ENCODE data around the gene PAK1. TPM values are rescaled to one million over a fixed set of nuclear protein-coding genes. Genes with fewer than 3 reads are reported as not detected.

Gene PAK1
- polyA plus RNA-seq, 3 donors, result 10.3 to 12.6 (median 11.2) TPM

DNA sequence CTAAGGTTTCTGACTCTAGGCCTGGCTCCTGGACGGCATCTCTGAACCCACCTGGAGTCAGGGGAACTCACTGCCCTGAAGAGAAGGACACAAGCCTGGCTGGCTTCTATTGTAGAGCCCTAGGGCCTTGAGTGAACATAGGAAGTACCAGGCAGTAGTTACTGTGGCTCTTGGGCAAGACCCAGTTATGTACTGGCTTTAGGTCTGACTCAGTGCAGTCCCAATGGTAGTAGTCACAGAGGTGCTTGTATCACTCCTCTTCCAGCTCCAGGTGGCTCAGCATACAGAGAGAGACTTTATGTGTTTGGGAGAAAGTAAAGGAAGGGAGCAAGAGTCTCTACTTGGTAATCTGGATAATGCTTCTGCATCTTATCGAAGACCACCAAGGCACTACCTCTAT, 13.9 kb upstream of the PAK1 start:
- WGBS, 3 donors, result 86 to 96% (median 96%) methylated on average over 2 of the region's 2 CpGs

DNA sequence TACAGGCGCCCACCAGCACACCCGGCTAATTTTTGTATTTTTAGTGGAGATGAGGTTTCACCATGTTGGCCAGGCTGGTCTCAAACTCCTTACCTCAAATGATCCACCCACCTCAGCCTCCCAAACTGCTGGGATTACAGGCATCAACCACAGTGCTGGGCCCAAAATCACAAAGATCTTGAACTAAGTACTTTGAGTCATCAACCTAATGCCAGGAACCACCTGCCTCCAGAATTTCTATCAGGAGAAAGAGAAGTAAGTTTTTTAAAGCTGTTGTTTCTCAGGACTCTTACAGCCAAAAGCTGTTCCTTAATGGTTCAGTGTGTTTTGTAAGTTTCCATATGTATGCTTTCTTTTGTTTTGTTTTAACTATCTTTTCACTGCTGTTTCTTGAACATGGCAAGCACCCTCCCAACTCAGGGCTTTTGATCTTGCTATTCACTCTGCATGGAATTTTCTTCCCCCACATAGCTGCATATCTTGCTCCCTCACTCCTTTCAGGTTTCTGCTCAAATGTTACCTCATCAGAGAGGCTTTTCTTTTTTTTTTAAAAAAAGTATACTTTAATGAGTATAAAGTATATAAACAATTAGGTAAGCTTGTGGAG, 6.0 kb upstream of the PAK1 start:
- H3K27ac ChIP-seq (ENCODE audit: low read depth, low read length), result no peak overlapping the region
- 87 to 100% (median 93%) methylated on average over 2 of the region's 2 CpGs for WGBS, 3 donors

More for the DNA sequence above, 13.9 kb upstream of the PAK1 start:
- H3K27ac ChIP-seq (ENCODE audit: low read depth, low read length), result no peak overlapping the region

DNA sequence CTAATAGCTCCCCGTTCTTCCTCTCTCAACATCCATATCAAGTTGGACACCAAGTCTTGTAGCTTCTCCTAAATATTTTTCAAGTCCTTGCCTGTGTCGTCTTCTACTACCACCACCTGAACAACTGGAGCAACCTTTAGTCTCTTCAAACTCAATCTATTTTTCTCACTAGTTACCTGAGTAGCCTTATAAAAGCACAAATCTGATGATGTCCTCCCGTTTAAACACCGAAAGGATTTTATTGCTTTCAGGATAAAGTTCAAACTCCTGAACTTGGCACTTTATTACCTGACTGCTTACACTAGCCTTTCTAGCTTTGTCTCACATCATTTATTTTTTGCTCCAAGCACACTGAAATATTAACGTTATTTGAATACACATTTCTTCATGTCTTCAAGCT, 1.3 kb upstream of the PAK1 start:
- no peak overlapping the region for H3K27ac ChIP-seq (ENCODE audit: low read depth, low read length)
- WGBS, 3 donors, result 61 to 82% (median 79%) methylated on average over 5 of the region's 5 CpGs

DNA sequence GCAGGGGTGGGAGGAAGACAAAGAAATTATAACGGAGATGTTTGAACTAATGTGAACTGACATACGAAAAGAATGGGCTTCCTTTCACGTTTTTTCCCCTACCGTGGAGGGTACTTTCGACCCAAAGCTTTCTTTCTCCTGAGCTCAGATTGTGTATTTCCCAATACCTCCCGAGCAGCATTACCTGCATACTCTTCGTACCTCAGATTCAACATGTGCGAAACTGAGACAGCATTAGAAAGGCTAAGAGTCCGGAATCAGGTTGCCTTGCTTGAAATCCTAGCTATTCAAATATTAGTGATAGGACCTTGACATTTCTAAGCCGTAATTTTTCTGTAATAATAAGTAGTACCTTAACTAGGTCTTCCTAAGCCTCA, 778 bp upstream of the PAK1 start:
- no peak overlapping the region for H3K27ac ChIP-seq (ENCODE audit: low read depth, low read length)
- WGBS, 3 donors, result 13 to 44% (median 40%) methylated on average over 10 of the region's 10 CpGs

- 2 to 3% (median 3%) methylated on average over 57 to 79 of the region's 80 CpGs for WGBS, 3 donors
- no peak overlapping the region for H3K27ac ChIP-seq (ENCODE audit: low read depth, low read length)
These were observed 698 bp downstream of the PAK1 start for GRCh38 chr11:77472991-77473800.

- WGBS, 3 donors, result 40 to 93% (median 85%) methylated on average over 3 of the region's 3 CpGs
- no peak overlapping the region for H3K27ac ChIP-seq (ENCODE audit: low read depth, low read length)
These were observed 2.2 kb downstream of the PAK1 start for GRCh38 chr11:77471558-77472193.

DNA sequence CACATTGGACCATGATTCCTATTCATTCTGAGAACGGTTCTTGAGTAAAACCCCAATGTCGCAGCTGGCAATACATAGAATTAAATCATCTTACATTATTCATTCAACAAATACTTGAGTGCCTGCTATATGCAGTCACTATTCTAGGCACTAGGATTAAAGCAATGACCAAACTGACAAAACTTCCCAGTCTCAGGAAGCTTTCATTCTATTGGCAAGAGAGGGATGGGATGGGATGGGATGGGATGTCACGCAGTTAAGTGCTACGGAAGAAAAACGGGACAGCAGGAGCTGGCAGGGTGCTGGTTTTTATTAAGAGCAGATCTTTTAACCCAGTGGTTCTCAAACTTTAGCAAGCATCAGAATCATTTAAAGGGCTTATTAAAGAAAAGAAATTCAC, 2.9 kb downstream of the PAK1 start:
- 80 to 93% (median 93%) methylated on average over 5 of the region's 5 CpGs for WGBS, 3 donors
- H3K27ac ChIP-seq (ENCODE audit: low read depth, low read length), result no peak overlapping the region

GRCh38 chr11:77470504-77470903, 3.4 kb downstream of the PAK1 start:
- 66 to 88% (median 73%) methylated on average over 2 of the region's 2 CpGs for WGBS, 3 donors

GRCh38 chr11:77468527-77468926, 5.4 kb downstream of the PAK1 start:
- H3K27ac ChIP-seq (ENCODE audit: low read depth, low read length), result no peak overlapping the region
- WGBS, 3 donors, result 71 to 94% (median 92%) methylated on average over 1 of the region's 1 CpG

More at GRCh38 chr11:77470504-77470903, 3.4 kb downstream of the PAK1 start:
- H3K27ac ChIP-seq (ENCODE audit: low read depth, low read length), result no peak overlapping the region

GRCh38 chr11:77467993-77468392, 5.9 kb downstream of the PAK1 start:
- WGBS, 3 donors, result 82 to 89% (median 84%) methylated on average over 2 of the region's 2 CpGs
- H3K27ac ChIP-seq (ENCODE audit: low read depth, low read length), result no peak overlapping the region

DNA sequence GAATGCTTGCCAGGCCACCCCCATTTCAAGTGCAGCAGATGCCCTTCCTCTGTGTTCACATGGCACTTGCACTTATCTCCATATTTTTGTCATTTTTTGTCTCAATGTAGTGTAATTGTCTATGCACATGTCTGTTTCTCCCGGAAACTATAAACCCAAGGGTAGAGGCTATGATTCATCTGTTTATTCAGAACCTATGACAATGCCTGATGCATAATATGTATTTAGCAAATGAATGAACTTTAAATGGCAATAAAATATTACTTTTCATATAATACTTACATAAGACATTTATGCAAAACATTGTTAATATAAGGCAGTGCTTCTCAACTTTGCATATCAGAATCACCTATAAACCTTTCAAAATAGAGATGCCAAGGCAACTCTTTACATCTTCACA, 6.7 kb downstream of the PAK1 start:
- no peak overlapping the region for H3K27ac ChIP-seq (ENCODE audit: low read depth, low read length)
- 68 to 77% (median 69%) methylated on average over 1 of the region's 1 CpG for WGBS, 3 donors

GRCh38 chr11:77457340-77457739, 16.6 kb downstream of the PAK1 start:
- WGBS, 3 donors, result 67 to 78% (median 69%) methylated on average over 5 of the region's 5 CpGs
- no peak overlapping the region for H3K27ac ChIP-seq (ENCODE audit: low read depth, low read length)

GRCh38 chr11:77455740-77456139, 18.2 kb downstream of the PAK1 start:
- H3K27ac ChIP-seq (ENCODE audit: low read depth, low read length), result no peak overlapping the region

DNA sequence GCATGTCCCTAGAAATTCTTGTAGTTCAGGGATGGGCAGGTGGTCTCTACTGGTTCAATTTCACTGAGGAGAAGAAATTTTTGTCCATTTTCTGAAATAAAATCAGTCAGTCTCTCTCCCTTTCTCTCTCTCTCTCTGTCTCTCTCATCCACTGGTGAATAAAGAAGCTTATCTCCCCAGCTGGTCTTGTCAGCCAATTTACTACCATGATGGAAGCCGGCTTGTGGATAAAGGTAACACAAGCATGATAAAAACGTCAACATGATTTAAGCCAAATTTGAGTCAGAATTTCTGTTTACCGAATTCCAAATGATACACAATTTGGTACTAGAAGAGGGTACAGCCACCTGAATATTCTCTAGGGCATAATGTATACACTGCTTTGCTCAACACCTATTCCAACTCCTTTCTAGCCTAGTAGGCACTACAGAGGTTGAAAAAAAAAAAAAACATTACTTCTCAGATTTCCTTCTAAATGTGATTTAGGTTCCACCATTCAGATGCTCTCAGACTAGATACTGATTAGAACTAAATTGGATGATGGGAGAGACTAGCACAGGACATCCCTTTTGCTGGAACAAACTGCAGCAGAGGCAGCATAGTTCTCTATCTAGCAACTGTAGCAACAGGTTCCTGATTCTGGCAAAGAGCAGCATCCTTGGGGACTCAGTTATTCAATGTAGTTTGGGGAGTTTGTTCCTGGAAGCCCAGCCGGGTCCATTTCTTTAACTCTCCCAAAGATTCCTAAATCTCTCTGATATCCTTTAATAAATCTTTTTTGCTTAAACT, 18.8 kb downstream of the PAK1 start:
- 24 to 36% (median 32%) methylated on average over 4 of the region's 4 CpGs for WGBS, 3 donors
- no peak overlapping the region for H3K27ac ChIP-seq (ENCODE audit: low read depth, low read length)

DNA sequence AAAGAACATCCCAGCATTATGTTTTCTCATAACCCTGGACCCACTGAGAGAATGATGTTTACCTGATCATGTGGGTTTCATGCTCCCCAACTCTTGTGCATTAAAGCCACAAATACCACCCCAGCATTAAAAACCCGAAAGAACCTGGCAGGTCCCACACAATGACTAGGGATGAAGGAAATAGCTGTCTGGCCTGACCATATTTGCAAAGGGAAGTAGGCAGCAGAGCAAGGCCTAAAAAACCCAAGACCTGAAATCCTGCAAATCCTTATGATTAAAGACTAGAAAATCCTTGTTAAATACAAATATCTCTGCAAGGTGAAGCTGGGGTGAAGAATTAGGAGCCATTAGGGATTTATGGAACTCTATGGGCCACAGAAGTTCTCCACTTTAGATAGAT, 23.7 kb downstream of the PAK1 start:
- H3K27ac ChIP-seq (ENCODE audit: low read depth, low read length), result no peak overlapping the region
- WGBS, 3 donors, result 52 to 93% (median 78%) methylated on average over 1 of the region's 1 CpG

GRCh38 chr11:77449784-77450183, 24.1 kb downstream of the PAK1 start:
- 88 to 100% (median 93%) methylated on average over 1 of the region's 1 CpG for WGBS, 3 donors

DNA sequence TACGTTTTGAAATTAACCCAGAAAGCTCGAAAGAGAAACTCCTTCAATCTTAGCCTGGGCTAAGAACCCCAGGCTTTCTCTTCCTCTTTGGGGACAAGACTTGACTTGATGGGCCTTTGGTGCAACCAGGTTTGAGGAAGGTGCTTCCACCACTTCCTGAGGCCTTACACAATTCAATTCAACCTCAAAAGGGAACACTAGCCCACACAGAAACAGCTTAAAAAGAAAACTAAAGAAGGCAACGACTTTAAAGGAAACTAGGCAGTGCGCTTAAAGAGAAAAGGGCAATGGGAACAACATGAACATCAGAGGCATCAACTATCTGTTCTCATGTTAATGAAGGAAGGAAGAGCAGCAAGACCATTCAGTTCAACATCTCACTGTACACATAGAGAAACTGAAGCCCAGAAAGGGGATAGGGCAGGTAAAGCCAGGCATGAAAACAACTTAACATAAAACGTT, 24.8 kb downstream of the PAK1 start:
- H3K27ac ChIP-seq (ENCODE audit: low read depth, low read length), result no peak overlapping the region
- 49 to 76% (median 49%) methylated on average over 5 of the region's 5 CpGs for WGBS, 3 donors

More at GRCh38 chr11:77449784-77450183, 24.1 kb downstream of the PAK1 start:
- H3K27ac ChIP-seq (ENCODE audit: low read depth, low read length), result no peak overlapping the region

DNA sequence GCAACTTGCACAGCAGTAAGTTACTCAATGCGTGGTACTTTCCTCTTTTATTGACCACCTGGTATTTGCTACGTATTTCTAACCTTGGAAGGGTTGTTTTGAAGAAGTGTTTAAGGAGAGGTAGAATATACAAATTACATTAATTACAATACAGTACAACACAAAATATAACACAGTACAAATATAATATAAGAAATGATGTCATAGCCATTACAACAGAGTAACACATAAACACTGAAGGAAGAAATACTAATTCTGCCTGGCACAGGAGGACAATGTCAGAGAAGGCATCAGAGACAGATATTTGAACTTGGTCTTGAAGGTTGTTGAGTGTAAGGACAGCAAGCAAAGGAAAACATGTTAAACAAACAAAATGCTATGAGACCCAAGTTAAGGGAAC, 25.6 kb downstream of the PAK1 start:
- 66 to 96% (median 84%) methylated on average over 2 of the region's 2 CpGs for WGBS, 3 donors
- H3K27ac ChIP-seq (ENCODE audit: low read depth, low read length), result no peak overlapping the region
